COLO668 (cell line): ENCODE data around the gene INHBC.
"Not testable (repeated sequence)": the region's sequence is repeated elsewhere in the genome, so short reads cannot be mapped to it uniquely, and the experiment has no call there.

ENCODE experiments used
- DNase-seq: peaks from one replicate; lab custom pipeline; 2025; ENCODE audit not compliant: unreplicated experiment; lab: John Stamatoyannopoulos, UW

Gene INHBC

DNA sequence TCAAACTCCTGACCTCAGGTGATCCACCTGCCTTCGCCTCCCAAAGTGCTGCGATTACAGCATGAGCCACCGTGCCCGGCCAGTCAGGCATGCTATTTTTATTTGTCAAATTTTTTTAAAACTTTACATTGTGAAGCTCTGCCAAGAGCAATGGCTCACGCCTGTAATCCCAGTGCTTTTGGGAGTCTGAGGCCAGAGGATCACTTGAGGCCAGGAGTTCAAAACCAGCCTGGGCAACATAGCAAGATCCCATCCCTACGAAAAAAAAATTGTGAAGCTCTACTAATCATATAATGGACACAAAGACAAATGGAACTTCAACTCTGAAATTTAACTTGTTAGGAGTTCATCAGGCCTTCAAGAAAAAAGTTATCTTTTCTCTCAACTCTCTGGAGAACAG, 5.6 kb upstream of the INHBC start:
- DNase-seq, result no peak

DNA sequence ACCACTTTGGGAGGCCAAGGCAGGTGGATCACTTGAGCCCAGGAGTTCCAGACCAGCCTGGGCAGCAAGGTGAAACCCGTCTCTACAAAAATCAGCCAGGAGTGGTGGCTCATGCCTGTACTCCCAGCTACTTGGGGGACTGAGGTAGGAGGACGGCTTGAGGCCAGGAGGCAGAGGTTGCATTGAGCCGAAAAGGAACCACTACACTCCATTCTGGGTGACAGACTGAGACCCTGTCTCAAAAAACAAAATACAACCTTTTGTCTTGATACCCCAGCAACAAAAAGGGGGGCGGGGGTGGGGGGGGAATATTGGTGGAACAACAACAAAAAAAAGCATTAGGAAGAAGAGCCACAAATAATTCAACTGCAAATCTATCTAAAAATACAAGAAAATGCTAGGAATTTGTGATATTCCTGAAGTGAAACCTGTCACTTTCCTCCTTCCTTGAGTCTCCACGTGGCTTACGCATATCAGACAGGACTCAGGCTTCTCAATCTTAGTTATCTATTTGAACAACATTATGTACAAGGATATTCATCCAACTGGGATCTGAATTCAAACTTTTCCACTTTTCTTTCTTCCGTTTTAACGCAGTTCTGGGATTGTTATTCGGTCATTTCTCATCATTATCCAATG, 5.0 kb upstream of the INHBC start:
- no peak for DNase-seq

DNA sequence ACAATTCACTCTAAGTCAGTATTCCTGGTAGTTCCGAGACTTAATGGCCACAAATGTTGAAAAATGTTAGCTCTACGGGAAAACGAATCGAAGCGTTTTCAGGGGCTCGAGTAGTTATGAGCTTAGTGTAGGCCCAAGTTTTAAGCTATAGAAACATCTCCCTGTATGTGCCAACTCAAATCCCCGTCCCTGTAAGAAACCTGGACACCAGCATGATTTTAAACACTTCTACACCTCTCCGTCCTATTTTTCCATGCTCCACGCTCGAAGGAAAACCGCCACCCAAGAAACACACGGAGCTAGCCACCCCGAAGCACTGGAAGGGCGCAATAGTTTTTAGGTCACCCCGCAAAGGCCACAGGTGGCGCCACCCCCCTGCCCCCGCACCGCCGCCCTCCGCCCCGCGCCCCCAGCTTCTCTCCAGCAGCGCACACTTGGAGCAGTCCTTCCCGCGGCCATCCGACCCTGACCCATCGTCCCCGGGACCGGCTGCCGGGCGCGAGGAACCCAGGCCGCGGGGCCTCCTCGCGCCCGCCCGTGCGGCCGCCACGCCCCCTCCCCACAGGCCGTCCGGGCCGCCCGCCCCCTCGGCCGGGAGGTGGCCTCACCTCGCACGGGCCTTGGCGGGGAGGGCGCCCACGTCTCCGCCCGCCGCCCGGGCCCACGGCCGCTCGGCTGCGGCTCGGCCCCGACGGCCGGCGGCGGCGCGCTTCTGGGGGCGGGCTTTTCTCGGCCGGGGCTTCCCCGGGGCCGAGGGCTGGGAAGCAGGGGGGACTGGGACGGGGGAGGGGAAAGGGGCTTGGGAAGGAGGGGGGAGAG, 4.3 kb upstream of the INHBC start:
- peak; percentile 79 for DNase-seq

- DNase-seq, result peak; percentile 93
Measured at GRCh38 chr12:57430931-57431566, 3.5 kb upstream of the INHBC start, which contains the start of gene R3HDM2. Gene R3HDM2 (minus strand): TSS chr12:57431043. CDS start chr12:57310428, 120,615 bp downstream.

- DNase-seq, result no peak
Measured at GRCh38 chr12:57431654-57432188, 2.9 kb upstream of the INHBC start.

GRCh38 chr12:57433370-57433769, 1.2 kb upstream of the INHBC start:
- no peak for DNase-seq

- no peak for DNase-seq
Measured at GRCh38 chr12:57435293-57435692, 709 bp downstream of the INHBC start.

GRCh38 chr12:57438400-57438799, 3.8 kb downstream of the INHBC start:
- no peak for DNase-seq

GRCh38 chr12:57439762-57440266, 5.2 kb downstream of the INHBC start:
- no peak for DNase-seq

DNA sequence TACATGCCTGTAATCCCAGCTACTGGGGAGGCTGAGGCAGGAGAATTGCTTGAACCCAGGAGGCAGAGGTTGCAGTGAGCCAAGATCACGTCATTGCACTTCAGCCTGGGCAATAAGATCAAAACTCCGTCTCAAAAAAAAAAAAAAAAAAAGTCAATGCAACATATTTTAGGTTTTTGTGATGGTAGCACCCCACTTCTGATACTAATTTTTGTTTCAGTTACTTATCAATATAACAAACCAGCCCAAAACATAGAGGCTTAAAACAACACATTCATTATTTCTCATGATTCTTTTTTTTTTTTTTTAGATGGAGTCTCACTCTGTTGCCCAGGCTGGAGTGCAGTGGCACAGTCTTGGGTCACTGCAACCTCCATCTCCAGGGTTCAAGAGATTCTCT, 6.8 kb downstream of the INHBC start:
- not testable (repeated sequence) for DNase-seq

DNA sequence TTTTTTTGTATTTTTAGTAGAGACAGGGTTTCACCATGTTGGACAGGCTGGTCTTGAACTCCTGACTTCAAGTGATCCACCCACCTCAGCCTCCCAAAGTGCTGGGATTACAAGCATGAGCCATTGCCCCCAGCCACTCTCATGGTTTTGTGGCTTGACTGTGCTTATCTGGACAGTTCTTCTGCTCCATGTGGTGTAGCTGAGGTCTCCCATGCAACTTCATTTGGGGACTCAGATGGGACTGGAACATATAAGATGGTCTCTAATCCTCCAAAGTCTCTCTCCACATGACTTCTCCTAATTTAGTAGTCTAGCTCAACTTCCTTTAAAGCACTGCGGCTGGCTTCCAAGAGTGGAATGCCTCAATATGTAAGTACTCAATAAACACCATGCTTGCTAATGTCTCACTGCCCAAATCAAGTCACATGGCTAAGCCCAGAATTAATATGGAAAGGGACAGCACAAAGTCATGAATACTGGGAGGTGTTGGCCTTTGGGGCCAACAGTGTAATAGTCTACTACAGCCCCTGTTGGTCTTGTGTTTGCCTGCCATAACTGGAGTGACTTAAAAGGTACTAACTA, 7.4 kb downstream of the INHBC start:
- DNase-seq, result no peak

DNA sequence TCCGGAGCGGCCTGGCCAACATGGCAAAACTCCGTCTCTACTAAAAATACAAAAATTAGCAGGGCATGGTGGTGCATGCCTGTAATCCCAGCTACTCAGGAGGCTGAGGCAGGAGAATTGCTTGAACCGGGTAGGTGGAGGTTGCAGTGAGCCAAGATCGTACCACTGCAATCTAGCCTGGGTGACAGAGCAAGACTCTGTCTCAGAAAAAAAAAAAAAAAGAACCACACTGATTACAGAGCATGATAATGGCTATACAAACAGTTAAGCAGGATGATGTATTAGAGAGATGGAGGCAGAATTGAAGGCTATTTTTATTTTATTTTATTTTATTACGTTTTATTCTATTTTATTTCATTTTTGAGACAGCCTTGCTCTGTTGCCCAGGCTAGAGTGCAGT, 9.8 kb downstream of the INHBC start:
- not testable (repeated sequence) for DNase-seq

DNA sequence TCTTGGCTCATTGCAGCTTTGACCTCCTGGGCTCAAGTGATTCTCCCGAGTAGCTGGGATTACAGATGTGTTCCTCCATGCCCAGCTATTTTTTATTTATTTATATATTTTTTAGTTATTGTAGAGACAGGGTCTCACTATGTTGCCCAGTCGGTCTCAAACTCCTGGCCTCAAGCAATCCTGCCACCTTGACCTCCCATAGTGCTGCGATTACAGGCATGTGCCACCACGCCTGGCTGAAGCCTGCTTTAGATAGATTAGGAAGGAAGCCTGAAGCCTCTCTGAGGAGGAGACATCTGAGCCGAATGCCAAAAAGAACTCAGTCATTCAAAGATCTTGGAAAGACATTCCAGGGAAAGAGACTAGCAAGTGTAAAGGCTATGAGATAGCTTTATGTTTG, 10.2 kb downstream of the INHBC start:
- no peak for DNase-seq

GRCh38 chr12:57446292-57446960, 11.8 kb downstream of the INHBC start:
- DNase-seq, result no peak

- DNase-seq, result no peak
Measured at GRCh38 chr12:57448669-57449068, 14.1 kb downstream of the INHBC start.

DNA sequence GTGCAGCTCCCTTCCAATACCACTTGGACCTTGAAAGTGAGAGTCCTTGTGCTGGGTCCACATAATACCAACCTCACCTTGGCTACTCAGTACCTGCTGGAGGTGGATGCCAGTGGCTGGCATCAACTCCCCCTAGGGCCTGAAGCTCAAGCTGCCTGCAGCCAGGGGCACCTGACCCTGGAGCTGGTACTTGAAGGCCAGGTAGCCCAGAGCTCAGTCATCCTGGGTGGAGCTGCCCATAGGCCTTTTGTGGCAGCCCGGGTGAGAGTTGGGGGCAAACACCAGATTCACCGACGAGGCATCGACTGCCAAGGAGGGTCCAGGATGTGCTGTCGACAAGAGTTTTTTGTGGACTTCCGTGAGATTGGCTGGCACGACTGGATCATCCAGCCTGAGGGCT, 14.8 kb downstream of the INHBC start:
- no peak for DNase-seq

GRCh38 chr12:57450057-57450456, 15.5 kb downstream of the INHBC start:
- no peak for DNase-seq

DNA sequence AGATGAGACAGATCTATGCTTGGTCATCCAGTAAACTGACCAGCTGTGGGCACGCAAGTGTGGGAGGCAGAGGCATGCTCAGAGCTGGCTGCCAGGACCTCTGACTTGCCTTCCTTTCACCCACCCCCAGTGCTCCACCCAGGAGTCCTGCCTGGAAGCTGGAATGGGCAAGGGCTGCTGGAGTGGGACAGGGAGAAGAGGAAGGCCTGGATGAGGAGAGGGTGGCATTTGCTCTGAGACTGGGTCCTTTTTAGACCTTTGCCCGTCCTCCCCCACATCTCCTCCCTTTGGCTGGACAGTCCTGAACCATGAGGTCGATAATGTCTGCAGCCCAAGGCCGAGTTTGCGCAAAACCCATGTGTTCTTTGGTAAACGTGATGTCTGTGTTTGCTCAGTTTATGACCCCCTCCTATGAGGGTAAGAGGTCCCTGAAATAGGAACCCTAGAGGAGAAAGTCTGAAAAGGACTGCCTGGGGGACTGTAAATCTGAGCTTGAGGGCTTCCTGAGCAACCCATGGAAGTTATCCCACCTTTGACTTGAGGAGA, 16.7 kb downstream of the INHBC start:
- DNase-seq, result no peak

GRCh38 chr12:57452181-57452936, 17.8 kb downstream of the INHBC start:
- no peak for DNase-seq
